AG09319 (cell line): ENCODE data around the gene TLDC2.
"Not testable (repeated sequence)": the region's sequence is repeated elsewhere in the genome, so short reads cannot be mapped to it uniquely, and the experiment has no call there.

Source experiments
- DNase-seq: peaks from one replicate; pipeline ENCODE4 v3.0.0-alpha.2; 2010; ENCODE audit warnings: low read depth; ENCODE audit errors: extremely low read depth
- TF ChIP-seq, protein P1 (sequence below): IDR thresholded peaks from 2 replicates; pipeline ENCODE4 v1.5.1; 2011; ENCODE audit warnings: low read depth, mild to moderate bottlenecking, inconsistent platforms, low read length, moderate library complexity

The TLDC2 gene

DNA sequence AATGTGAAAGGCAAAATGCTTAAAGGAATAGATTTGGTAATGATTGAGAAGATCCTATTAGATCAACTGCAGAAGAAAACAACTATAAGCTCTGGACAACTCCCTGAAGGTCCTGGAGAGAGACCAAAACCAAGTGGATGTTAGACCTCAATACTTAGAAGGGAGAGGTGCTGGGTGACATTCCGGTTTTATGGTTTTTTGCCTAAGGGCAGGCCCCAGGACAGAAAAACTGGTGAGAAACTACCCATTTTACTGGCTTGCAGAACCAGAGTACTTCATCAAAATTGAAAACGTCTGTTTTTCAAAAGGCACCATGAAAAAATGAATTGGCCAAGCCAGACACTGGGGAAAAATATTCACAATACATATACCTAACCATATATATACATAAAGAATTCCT lies 49.3 kb downstream of the TLDC2 start:
- TF ChIP-seq, protein P1, sequence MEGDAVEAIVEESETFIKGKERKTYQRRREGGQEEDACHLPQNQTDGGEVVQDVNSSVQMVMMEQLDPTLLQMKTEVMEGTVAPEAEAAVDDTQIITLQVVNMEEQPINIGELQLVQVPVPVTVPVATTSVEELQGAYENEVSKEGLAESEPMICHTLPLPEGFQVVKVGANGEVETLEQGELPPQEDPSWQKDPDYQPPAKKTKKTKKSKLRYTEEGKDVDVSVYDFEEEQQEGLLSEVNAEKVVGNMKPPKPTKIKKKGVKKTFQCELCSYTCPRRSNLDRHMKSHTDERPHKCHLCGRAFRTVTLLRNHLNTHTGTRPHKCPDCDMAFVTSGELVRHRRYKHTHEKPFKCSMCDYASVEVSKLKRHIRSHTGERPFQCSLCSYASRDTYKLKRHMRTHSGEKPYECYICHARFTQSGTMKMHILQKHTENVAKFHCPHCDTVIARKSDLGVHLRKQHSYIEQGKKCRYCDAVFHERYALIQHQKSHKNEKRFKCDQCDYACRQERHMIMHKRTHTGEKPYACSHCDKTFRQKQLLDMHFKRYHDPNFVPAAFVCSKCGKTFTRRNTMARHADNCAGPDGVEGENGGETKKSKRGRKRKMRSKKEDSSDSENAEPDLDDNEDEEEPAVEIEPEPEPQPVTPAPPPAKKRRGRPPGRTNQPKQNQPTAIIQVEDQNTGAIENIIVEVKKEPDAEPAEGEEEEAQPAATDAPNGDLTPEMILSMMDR, result no peak
- no peak for DNase-seq

DNA sequence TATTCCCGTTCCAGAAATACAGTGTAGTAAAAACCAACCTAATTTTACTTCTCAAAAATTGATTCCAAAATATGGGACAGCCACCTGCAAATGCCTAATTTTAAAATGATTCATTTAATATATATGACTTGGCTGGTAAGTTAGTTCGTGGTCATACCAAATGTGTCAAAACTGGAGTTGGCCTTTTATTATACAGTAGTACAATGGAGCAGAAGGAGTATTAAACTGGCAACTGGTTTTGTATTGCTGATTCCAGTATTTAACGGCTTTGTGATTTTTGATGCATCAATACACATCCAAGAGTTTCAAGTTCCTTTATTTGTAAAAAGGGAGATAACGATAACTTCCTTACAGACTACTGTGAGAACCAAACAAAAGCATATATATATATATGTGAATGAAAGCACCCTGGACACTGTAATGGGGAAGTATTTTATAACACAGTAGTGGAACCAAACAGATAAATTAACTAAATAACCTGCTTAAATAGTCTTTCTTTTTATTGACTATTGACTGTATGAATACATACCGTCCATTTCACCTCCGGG lies 50.8 kb downstream of the TLDC2 start:
- TF ChIP-seq, protein P1, result no peak
- DNase-seq, result no peak

DNA sequence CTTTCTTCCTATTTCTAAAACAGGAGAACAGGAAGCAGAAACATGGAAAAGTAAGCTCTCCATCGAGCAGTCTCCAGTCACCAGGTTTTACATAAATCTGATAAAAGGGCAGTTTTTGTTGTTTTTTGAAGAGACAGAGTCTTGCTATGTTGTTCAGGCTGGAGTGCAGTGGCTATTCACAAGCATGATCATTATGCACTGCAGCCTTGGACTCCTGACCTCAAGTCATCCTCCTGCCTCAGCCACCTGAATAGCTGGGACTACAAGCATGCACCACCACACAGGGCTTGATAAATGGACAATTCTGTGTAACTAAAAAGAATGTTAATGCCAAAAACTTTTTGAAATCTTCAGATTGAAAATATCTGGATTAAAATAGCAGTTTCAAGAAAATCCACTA lies 51.8 kb downstream of the TLDC2 start:
- no peak for DNase-seq
- TF ChIP-seq, protein P1, result no peak

DNA sequence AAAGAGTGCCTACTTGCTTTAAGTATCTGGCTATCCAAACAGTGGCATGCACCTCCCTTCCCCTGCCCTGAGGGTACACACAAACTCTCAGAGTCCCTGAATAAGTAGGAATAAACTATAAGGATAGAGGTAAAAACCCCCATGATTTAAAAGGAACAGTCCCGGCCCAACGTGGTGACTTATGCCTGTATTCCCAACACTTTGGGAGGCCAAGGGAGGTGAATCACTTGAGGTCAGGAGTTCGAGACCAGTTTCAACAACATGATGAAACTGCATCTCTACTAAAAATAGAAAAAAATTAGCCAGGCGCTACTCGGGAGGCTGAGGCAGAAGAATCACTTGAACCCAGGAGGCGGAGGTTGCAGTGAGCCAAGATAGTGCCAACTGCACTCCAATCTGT lies 53.4 kb downstream of the TLDC2 start:
- TF ChIP-seq, protein P1, result no peak
- no peak for DNase-seq

DNA sequence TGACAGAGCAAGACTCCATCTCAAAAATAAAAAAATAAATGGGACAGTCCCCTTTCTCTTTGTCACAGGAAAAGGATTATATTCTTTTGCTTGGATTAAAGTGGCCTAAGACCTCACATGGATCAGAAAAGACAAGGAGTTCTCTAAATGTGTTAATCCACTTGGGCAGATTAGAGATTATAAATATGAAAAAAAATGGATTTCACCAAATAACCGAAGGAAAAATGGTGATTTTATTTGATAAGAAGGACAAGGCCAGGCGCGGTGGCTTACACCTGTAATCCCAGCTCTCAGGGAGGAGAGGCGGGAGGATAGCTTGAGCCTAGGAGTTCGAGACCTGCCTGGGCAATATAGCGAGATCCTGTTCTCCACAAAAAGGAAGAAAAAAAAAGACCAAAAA lies 53.8 kb downstream of the TLDC2 start:
- DNase-seq, result no peak
- TF ChIP-seq, protein P1, result no peak

DNA sequence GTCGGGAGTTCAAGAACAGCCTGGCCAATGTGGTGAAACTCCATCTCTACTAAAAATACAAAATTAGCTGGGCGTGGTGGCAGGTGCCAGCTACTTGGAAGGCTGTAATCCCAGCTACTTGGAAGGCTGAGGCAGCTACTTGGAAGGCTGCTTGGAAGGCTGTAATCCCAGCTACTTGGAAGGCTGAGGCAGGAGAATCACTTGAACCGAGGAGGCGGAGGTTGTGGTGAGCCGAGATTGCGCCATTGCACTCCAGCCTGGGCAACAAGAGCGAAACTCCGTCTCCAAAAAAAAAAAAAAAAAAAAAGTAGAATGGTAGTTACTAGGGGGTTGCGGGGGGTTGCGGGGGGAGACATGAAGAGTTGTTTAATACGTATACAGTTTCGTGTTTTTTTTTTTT lies 56.1 kb downstream of the TLDC2 start:
- DNase-seq, result not testable (repeated sequence)

DNA sequence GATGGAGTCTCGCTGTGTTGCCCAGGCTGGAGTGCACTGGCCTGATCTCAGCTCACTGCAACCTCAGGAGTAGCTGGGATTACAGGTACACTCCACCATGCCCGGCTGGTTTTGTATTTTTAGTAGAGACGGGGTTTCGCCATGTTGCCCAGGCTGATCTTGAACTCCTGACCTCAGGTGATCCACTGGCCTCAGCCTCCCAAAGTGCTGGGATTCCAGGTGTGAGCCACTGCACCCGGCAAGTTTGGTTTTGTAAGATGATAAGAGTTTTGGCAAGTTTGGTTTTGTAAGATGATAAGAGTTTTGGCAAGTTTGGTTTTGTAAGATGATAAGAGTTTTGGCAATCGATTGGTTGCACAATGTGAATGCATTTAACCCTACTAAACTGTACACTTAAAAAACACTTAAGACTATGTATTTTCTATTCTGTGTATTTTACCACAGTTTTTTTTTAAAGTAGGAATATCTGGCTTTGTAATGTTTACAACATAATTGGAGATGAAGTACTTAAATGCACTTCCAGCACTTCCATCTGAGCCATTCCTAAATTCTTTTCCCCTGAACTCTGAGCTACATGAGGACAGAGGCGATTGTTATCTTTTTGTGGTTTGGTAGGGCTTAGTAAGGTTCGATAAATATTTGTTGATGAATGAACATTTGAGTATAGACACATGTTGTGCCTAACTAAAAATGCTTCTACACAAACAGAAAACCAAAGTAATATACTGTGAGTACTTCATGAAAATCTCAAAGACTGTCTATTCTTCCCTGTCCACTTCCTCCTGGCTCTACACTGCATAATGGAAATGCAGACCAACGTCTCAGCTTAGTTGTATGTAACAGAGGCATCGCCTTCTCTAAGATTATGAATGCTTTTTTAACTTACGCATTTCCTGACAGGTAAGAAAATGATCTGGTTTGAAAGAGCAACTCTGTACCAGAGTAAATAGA lies 56.8 kb downstream of the TLDC2 start:
- peak; percentile 46 for DNase-seq
- TF ChIP-seq, protein P1, result no peak

DNA sequence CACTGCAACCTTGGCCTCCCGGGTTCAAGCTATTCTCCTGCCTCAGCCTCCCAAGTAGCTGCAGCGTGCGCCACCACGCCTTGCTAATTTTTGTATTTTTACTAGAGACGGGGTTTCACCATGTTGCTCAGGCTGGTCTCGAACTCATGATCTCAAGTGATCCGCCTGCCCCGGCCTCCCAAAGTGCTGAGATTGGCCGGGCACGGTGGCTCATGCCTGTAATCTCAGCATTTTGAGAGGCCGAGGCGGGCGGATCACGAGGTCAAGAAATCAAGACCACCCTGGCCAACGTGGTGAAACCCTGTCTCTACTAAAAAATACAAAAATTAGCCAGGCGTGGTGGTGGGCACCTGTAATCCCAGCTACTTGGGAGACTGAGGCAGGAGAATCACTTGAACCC lies 57.6 kb downstream of the TLDC2 start:
- not testable (repeated sequence) for DNase-seq
